T-helper 2 cell treated with Interferon-gamma antibody and Interleukin-4, amounts not matched to agents 5 μg/mL and 100 μg/mL, for 36 hours (primary cell): Measurements from ENCODE around the gene SPATS1.
"Not testable (repeated sequence)": the region's sequence is repeated elsewhere in the genome, so short reads cannot be mapped to it uniquely, and the experiment has no call there.

Experiments
- DNase-seq: peaks from one replicate; pipeline ENCODE4 v3.0.0; 2021; ENCODE audit warnings: low spot score
- H3K27ac Mint-ChIP-seq: one replicate; pipeline ENCODE4 v1.8.0; 2021; ENCODE audit warnings: mild to moderate bottlenecking, mixed read lengths
- H3K27me3 Mint-ChIP-seq: one replicate; pipeline ENCODE4 v1.8.0; 2021; ENCODE audit warnings: low read depth, mixed read lengths
- H3K36me3 Mint-ChIP-seq: one replicate; pipeline ENCODE4 v1.8.0; 2021; ENCODE audit warnings: low read depth, mixed read lengths
- H3K4me1 Mint-ChIP-seq: one replicate; pipeline ENCODE4 v1.8.0; 2021; ENCODE audit warnings: low read depth, mixed read lengths
- H3K4me3 Mint-ChIP-seq: one replicate; pipeline ENCODE4 v1.8.0; 2022; ENCODE audit warnings: mild to moderate bottlenecking, moderate library complexity, mixed read lengths
- H3K9me3 Mint-ChIP-seq: one replicate; pipeline ENCODE4 v1.8.0; 2021; ENCODE audit warnings: mixed read lengths

Gene SPATS1

GRCh38 chr6:44341095-44341890 lies 1.2 kb upstream of the SPATS1 start:
- Mint-ChIP-seq H3K36me3 (no peaks in the 10 kb centered on the region), H3K27ac (no peak overlapping the region), H3K4me3 (no peak overlapping the region), H3K9me3 (no peaks in the 10 kb centered on the region), H3K4me1 (no peaks in the 10 kb centered on the region), H3K27me3 (peaks cover 45% of the 10 kb centered on the region)
- DNase-seq, result no peak

- Mint-ChIP-seq H3K4me3 (no peak overlapping the region), H3K4me1 (no peaks in the 10 kb centered on the region), H3K27me3 (peaks cover 47% of the 10 kb centered on the region), H3K9me3 (no peaks in the 10 kb centered on the region), H3K36me3 (no peaks in the 10 kb centered on the region), H3K27ac (no peak overlapping the region)
- no peak for DNase-seq
These were observed 398 bp upstream of the SPATS1 start for GRCh38 chr6:44342052-44342451.

GRCh38 chr6:44346818-44347217 lies 4.4 kb downstream of the SPATS1 start:
- H3K36me3 Mint-ChIP-seq, H3K4me1 Mint-ChIP-seq, H3K4me3 Mint-ChIP-seq, DNase-seq, H3K9me3 Mint-ChIP-seq, H3K27ac Mint-ChIP-seq: not testable (repeated sequence)
- peaks cover 44% of the 10 kb centered on the region for H3K27me3 Mint-ChIP-seq

GRCh38 chr6:44349904-44350649 lies 7.6 kb downstream of the SPATS1 start:
- H3K36me3 Mint-ChIP-seq, result no peaks in the 10 kb centered on the region

GRCh38 chr6:44350650-44350994 lies 8.2 kb downstream of the SPATS1 start:
- H3K27me3 Mint-ChIP-seq, result peaks cover 12% of the 10 kb centered on the region
- H3K36me3 Mint-ChIP-seq, H3K27ac Mint-ChIP-seq, H3K4me1 Mint-ChIP-seq, DNase-seq, H3K9me3 Mint-ChIP-seq, H3K4me3 Mint-ChIP-seq: not testable (repeated sequence)

More at GRCh38 chr6:44349904-44350649, 7.6 kb downstream of the SPATS1 start:
- no peak overlapping the region for H3K4me3 Mint-ChIP-seq
- peaks cover 15% of the 10 kb centered on the region for H3K27me3 Mint-ChIP-seq
- H3K4me1 Mint-ChIP-seq, result no peaks in the 10 kb centered on the region
- no peaks in the 10 kb centered on the region for H3K9me3 Mint-ChIP-seq
- no peak overlapping the region for H3K27ac Mint-ChIP-seq
- no peak for DNase-seq

- Mint-ChIP-seq H3K27me3 (peaks cover 20% of the 10 kb centered on the region), H3K36me3 (no peaks in the 10 kb centered on the region), H3K9me3 (no peaks in the 10 kb centered on the region), H3K4me3 (no peak overlapping the region), H3K4me1 (no peaks in the 10 kb centered on the region), H3K27ac (no peak overlapping the region)
- no peak for DNase-seq
These were observed 9.8 kb downstream of the SPATS1 start for GRCh38 chr6:44352259-44352658.

- no peaks in the 10 kb centered on the region for H3K36me3 Mint-ChIP-seq
- no peaks in the 10 kb centered on the region for H3K9me3 Mint-ChIP-seq
- no peaks in the 10 kb centered on the region for H3K4me1 Mint-ChIP-seq
- H3K4me3 Mint-ChIP-seq, result no peak overlapping the region
- peaks cover 22% of the 10 kb centered on the region for H3K27me3 Mint-ChIP-seq
- no peak for DNase-seq
- H3K27ac Mint-ChIP-seq, result no peak overlapping the region
These were observed 10.9 kb downstream of the SPATS1 start for GRCh38 chr6:44353336-44353735.

GRCh38 chr6:44355640-44356039 lies 13.2 kb downstream of the SPATS1 start:
- DNase-seq, result no peak
- Mint-ChIP-seq H3K27ac (no peak overlapping the region), H3K36me3 (no peaks in the 10 kb centered on the region), H3K27me3 (peaks cover 24% of the 10 kb centered on the region), H3K4me3 (no peak overlapping the region), H3K4me1 (no peaks in the 10 kb centered on the region), H3K9me3 (no peaks in the 10 kb centered on the region)

GRCh38 chr6:44356487-44356886 lies 14.0 kb downstream of the SPATS1 start:
- DNase-seq, result no peak
- Mint-ChIP-seq H3K4me3 (no peak overlapping the region), H3K27ac (no peak overlapping the region), H3K36me3 (no peaks in the 10 kb centered on the region), H3K9me3 (no peaks in the 10 kb centered on the region), H3K27me3 (peaks cover 24% of the 10 kb centered on the region), H3K4me1 (no peaks in the 10 kb centered on the region)

GRCh38 chr6:44359973-44360372 lies 17.5 kb downstream of the SPATS1 start:
- no peaks in the 10 kb centered on the region for H3K36me3 Mint-ChIP-seq
- H3K9me3 Mint-ChIP-seq, result no peaks in the 10 kb centered on the region
- H3K4me1 Mint-ChIP-seq, result no peaks in the 10 kb centered on the region
- H3K4me3 Mint-ChIP-seq, result no peak overlapping the region
- no peak overlapping the region for H3K27ac Mint-ChIP-seq
- DNase-seq, result no peak
- peaks cover 20% of the 10 kb centered on the region for H3K27me3 Mint-ChIP-seq

GRCh38 chr6:44361947-44362346 lies 19.5 kb downstream of the SPATS1 start:
- no peaks in the 10 kb centered on the region for H3K36me3 Mint-ChIP-seq
- H3K4me3 Mint-ChIP-seq, result no peak overlapping the region
- no peak overlapping the region for H3K27ac Mint-ChIP-seq
- H3K4me1 Mint-ChIP-seq, result no peaks in the 10 kb centered on the region
- peaks cover 9% of the 10 kb centered on the region for H3K27me3 Mint-ChIP-seq
- H3K9me3 Mint-ChIP-seq, result no peaks in the 10 kb centered on the region
- DNase-seq, result no peak

- H3K27ac Mint-ChIP-seq, result no peak overlapping the region
- no peaks in the 10 kb centered on the region for H3K36me3 Mint-ChIP-seq
- peaks cover 2% of the 10 kb centered on the region for H3K4me1 Mint-ChIP-seq
- no peak overlapping the region for H3K4me3 Mint-ChIP-seq
- no peaks in the 10 kb centered on the region for H3K9me3 Mint-ChIP-seq
- DNase-seq, result no peak
- peaks cover 6% of the 10 kb centered on the region for H3K27me3 Mint-ChIP-seq
These were observed 21.0 kb downstream of the SPATS1 start for GRCh38 chr6:44363377-44363926.

GRCh38 chr6:44366781-44367180 lies 24.3 kb downstream of the SPATS1 start:
- Mint-ChIP-seq H3K9me3 (no peaks in the 10 kb centered on the region), H3K36me3 (no peaks in the 10 kb centered on the region)

GRCh38 chr6:44367681-44368080 lies 25.2 kb downstream of the SPATS1 start:
- DNase-seq, result no peak

More at GRCh38 chr6:44366781-44367180, 24.3 kb downstream of the SPATS1 start:
- Mint-ChIP-seq H3K27me3 (peaks cover 2% of the 10 kb centered on the region), H3K27ac (no peak overlapping the region), H3K4me1 (peaks cover 2% of the 10 kb centered on the region), H3K4me3 (no peak overlapping the region)
- no peak for DNase-seq

More at GRCh38 chr6:44367681-44368080, 25.2 kb downstream of the SPATS1 start:
- H3K4me1 Mint-ChIP-seq, result peaks cover 2% of the 10 kb centered on the region
- H3K27me3 Mint-ChIP-seq, result peaks cover 2% of the 10 kb centered on the region
- no peak overlapping the region for H3K4me3 Mint-ChIP-seq
- H3K27ac Mint-ChIP-seq, result no peak overlapping the region
- H3K9me3 Mint-ChIP-seq, result no peaks in the 10 kb centered on the region
- no peaks in the 10 kb centered on the region for H3K36me3 Mint-ChIP-seq
